ENCODE results near the gene JAKMIP1.

DNA sequence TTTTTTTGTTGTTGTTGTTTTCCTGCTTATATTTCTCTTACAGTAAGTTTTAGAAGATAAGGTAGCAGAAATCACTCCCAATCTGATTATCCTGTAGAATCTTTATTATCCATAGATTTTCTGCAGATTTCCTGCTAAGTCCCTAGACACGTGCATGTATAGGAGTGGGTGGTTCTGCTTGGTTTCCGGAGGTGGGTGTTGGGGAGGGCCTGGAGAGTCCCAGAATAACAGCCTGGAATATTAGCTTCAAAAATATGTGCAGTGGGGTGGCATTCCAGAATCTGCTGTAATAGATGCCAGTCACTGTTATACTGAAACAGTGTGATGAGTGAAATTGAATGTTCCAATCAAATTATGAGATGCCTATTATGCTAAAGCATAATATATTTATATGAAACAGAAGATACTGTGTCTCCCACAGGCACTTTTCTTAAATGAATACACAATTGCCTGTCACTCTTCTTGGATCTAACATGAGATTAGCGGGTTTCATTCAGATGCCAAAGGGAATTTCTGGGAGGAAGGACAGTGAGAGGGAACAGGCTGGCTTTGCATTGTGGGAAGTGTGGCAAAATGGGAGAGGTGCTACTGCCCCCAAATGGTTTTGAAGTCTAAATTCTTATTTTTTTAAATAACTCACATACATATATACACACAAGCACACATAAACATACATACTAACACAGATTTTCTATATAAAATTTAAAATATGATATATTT is 219.8 kb downstream of the JAKMIP1 start:
- TF ChIP-seq, protein P1, sequence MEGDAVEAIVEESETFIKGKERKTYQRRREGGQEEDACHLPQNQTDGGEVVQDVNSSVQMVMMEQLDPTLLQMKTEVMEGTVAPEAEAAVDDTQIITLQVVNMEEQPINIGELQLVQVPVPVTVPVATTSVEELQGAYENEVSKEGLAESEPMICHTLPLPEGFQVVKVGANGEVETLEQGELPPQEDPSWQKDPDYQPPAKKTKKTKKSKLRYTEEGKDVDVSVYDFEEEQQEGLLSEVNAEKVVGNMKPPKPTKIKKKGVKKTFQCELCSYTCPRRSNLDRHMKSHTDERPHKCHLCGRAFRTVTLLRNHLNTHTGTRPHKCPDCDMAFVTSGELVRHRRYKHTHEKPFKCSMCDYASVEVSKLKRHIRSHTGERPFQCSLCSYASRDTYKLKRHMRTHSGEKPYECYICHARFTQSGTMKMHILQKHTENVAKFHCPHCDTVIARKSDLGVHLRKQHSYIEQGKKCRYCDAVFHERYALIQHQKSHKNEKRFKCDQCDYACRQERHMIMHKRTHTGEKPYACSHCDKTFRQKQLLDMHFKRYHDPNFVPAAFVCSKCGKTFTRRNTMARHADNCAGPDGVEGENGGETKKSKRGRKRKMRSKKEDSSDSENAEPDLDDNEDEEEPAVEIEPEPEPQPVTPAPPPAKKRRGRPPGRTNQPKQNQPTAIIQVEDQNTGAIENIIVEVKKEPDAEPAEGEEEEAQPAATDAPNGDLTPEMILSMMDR (IDR thresholded peaks at IDR 0.05): no peak
- no peak for TF ChIP-seq POLR2A (IDR thresholded peaks at IDR 0.05)
